ENCODE results near the gene PSME2.

- TF ChIP-seq CTCF (IDR thresholded peaks at IDR 0.05) (no peak), POLR2A (IDR thresholded peaks at IDR 0.05) (no peak)
These were observed 18.7 kb downstream of the PSME2 start for GRCh38 chr14:24127673-24128072.
